ENCODE results near the gene STH.

DNA sequence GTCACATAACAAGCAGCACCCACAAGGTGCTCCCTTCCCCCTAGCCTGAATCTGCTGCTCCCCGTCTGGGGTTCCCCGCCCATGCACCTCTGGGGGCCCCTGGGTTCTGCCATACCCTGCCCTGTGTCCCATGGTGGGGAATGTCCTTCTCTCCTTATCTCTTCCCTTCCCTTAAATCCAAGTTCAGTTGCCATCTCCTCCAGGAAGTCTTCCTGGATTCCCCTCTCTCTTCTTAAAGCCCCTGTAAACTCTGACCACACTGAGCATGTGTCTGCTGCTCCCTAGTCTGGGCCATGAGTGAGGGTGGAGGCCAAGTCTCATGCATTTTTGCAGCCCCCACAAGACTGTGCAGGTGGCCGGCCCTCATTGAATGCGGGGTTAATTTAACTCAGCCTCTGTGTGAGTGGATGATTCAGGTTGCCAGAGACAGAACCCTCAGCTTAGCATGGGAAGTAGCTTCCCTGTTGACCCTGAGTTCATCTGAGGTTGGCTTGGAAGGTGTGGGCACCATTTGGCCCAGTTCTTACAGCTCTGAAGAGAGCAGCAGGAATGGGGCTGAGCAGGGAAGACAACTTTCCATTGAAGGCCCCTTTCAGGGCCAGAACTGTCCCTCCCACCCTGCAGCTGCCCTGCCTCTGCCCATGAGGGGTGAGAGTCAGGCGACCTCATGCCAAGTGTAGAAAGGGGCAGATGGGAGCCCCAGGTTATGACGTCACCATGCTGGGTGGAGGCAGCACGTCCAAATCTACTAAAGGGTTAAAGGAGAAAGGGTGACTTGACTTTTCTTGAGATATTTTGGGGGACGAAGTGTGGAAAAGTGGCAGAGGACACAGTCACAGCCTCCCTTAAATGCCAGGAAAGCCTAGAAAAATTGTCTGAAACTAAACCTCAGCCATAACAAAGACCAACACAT lies at the start of gene STH:
- TF ChIP-seq, protein P1, sequence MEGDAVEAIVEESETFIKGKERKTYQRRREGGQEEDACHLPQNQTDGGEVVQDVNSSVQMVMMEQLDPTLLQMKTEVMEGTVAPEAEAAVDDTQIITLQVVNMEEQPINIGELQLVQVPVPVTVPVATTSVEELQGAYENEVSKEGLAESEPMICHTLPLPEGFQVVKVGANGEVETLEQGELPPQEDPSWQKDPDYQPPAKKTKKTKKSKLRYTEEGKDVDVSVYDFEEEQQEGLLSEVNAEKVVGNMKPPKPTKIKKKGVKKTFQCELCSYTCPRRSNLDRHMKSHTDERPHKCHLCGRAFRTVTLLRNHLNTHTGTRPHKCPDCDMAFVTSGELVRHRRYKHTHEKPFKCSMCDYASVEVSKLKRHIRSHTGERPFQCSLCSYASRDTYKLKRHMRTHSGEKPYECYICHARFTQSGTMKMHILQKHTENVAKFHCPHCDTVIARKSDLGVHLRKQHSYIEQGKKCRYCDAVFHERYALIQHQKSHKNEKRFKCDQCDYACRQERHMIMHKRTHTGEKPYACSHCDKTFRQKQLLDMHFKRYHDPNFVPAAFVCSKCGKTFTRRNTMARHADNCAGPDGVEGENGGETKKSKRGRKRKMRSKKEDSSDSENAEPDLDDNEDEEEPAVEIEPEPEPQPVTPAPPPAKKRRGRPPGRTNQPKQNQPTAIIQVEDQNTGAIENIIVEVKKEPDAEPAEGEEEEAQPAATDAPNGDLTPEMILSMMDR (IDR thresholded peaks at IDR 0.05), result no peak
- TF ChIP-seq POLR2AphosphoS5 (IDR thresholded peaks at IDR 0.05) (no peak), POLR2A (IDR thresholded peaks at IDR 0.05) (no peak)
